Thoracic aorta (tissue), 2 donors: ENCODE results near the gene ACAA1. TPM values are rescaled to one million over a fixed set of nuclear protein-coding genes. Genes with fewer than 3 reads are reported as not detected.

Experiments used
- ATAC-seq: fragments of 150-250 bp; one replicate; pipeline ENCODE4 v1.8.0; 2017; ENCODE audit warnings: low read depth; ENCODE audit not compliant: insufficient number of reproducible peaks, low FRiP score
- DNase-seq: peaks from one replicate; pipeline ENCODE4 v3.0.0-alpha.2; 2020; ENCODE audit warnings: low spot score
- H3K27ac ChIP-seq, 2 donors: fragments of 200-600 bp; sonication (generic); 1 replicate in 1 of 2; 2 replicates in 1 of 2; pipeline ENCODE4 v1.5.1; 2016; ENCODE audit warnings: mild to moderate bottlenecking in 2 of 2, moderate library complexity in 2 of 2
- H3K27me3 ChIP-seq: fragments of 200-600 bp; sonication (generic); replicated peaks from 2 replicates; pipeline ENCODE4 v1.6.0; 2016; ENCODE audit warnings: mild to moderate bottlenecking; ENCODE audit not compliant: insufficient read depth
- H3K36me3 ChIP-seq: fragments of 200-600 bp; sonication (generic); one replicate; pipeline ENCODE4 v1.5.1; 2016
- H3K4me1 ChIP-seq, 2 donors: fragments of 200-600 bp; sonication (generic); 1 replicate in 1 of 2; 2 replicates in 1 of 2; pipeline versions ENCODE4 v1.5.1 to v1.6.0; 2016; ENCODE audit warnings: low read depth in 2 of 2, mild to moderate bottlenecking in 1 of 2; ENCODE audit not compliant: control insufficient read depth in 1 of 2
- H3K4me3 ChIP-seq: fragments of 200-600 bp; sonication (generic); 2 replicates; pipeline ENCODE4 v1.5.1; 2016; ENCODE audit warnings: mild to moderate bottlenecking
- H3K9me3 ChIP-seq: fragments of 200-600 bp; sonication (generic); 2 replicates; pipeline ENCODE4 v1.5.1; 2016
- CTCF ChIP-seq: fragments of 200-600 bp; sonication (generic); IDR thresholded peaks from one replicate; pipeline ENCODE4 v1.5.1; 2019; ENCODE audit warnings: antibody characterized with exemption
- total RNA-seq, 2 donors: library from RNA; depleted of rRNA; stranded (reverse); fragments of >200 nt; gene quantifications; one replicate each; pipeline versions ENCODE4 v1.1.0 to v1.2.3, GENCODE V29; 2016

ACAA1 gene
- total RNA-seq, 2 donors from 2014 or later: 34.8 to 37.6 TPM

- ATAC-seq: no peak
- no peak for TF ChIP-seq CTCF
- Histone ChIP-seq H3K4me1 (no peaks in the 10 kb centered on the region), H3K9me3 (peaks cover 6% of the 10 kb centered on the region), H3K27ac (no peak overlapping the region), H3K4me3 (no peak overlapping the region), H3K36me3 (no peaks in the 10 kb centered on the region), H3K27me3 (no peaks in the 10 kb centered on the region)
- DNase-seq: no peak
Observed at GRCh38 chr3:38109580-38110313, 27.2 kb downstream of the ACAA1 start.

DNA sequence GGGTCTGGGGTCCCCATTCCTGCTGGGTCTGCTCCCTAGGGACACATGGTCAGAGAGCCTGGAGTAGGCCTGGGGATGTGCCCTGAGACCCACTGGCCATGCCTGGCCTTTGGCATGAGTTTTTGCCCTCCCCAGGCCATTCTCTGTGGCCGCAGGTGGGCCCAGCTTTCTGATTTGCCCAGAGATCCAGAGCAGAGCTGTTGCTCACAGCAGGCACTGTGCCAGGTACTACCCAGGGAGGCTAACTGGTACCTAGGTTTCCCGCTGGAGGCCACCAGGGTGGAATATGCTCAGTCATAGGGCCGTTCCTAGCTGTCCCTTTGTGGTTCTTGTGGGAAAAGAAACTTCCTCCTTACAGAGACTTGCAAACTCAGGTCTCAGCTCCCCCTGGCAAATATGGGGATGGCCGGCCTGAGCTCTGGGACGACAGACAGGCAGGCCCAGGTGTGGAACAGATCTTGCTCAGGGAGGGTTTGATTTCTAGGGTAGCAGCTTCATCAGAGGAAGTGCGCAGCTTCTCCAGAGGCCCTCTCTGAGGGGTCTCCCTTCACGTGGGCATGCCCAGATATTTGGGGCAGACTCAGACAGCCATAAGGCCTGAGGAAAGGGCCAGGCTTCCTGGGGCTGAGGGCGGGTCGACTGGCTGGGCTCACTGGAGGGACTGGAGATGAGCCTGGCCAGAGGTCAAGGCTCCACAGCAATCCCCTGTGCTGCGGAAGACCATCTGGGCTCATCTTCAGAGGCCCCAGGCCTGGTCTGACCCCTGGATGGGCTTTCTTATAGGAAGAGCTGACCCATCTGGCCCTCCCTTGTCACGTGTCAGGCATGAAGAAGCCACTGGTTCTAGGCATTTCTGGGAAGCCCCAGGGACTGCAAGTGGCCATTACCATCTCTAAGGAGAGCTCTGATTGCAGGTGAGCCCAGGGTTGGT is 28.0 kb downstream of the ACAA1 start:
- DNase-seq: no peak
- Histone ChIP-seq H3K27me3 (no peaks in the 10 kb centered on the region), H3K4me1 (no peaks in the 10 kb centered on the region), H3K4me3 (no peak overlapping the region), H3K27ac (no peak overlapping the region), H3K36me3 (no peaks in the 10 kb centered on the region), H3K9me3 (peaks cover 6% of the 10 kb centered on the region)
- no peak for TF ChIP-seq CTCF
- no peak for ATAC-seq

DNA sequence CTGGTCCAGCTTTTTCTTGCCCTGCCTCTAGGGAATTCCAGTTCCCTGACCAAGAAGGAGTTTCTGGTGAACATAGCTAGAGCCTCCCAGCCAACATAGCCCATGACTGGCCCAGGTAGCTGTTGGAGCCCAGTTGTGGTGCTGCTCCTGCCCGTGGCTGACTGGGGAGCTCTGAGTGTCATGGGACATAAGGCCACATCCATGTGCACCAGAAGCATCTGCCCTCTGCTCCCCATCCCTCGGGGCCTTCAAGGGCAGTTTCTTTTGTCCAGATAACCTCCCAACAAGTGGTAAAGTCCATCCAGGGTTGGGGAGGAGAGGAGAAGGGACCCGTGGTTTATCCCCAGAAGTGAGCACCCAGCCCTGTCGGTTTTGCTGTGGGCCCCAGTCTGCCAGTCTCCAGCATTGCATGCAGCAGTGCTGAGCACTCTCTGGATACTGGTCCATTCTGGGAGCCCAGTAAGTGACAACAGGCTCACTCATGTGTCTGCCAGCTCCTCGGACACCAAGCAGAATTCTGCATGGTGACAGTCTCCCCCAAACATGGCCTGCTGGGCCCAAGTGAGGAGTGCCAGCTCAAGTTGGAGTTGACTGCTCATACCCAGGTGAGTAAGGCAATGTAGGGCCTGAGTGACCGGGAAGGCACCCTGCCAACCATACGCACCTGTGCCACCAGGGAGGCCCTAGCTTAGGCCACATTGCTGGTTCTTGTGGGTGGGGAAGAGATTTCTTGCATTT is 28.8 kb downstream of the ACAA1 start:
- H3K9me3 ChIP-seq: peaks cover 6% of the 10 kb centered on the region
- no peak overlapping the region for H3K4me3 ChIP-seq
- H3K4me1 ChIP-seq: no peaks in the 10 kb centered on the region
- H3K27ac ChIP-seq: no peak overlapping the region
- ATAC-seq: no peak
- DNase-seq: no peak
- no peak for TF ChIP-seq CTCF
- no peaks in the 10 kb centered on the region for H3K27me3 ChIP-seq
- H3K36me3 ChIP-seq: no peaks in the 10 kb centered on the region

- H3K27ac ChIP-seq: no peak overlapping the region
- H3K4me3 ChIP-seq: no peak overlapping the region
- no peaks in the 10 kb centered on the region for H3K27me3 ChIP-seq
- TF ChIP-seq CTCF: no peak
- ATAC-seq: no peak
- no peak for DNase-seq
- H3K36me3 ChIP-seq: no peaks in the 10 kb centered on the region
- no peaks in the 10 kb centered on the region for H3K4me1 ChIP-seq
- peaks cover 6% of the 10 kb centered on the region for H3K9me3 ChIP-seq
Observed at GRCh38 chr3:38105525-38105924, 31.4 kb downstream of the ACAA1 start.

DNA sequence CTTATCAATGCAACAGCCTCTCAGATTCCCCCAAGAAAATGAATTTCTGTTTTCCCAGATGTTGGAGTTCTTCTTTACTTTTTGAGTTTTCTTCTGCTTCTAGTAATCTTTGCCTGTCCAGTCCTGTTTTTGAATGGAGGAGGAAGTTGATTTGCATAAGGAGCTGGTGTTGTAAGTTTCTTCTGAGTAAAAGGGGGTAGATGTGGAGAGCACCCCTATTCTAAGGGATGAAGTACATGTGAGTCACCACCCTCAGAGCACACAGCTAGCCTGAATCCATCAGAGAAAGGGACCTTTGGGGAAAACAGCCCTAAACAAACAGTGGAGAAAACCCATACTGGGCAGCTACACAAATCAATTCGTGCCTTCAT is 34.5 kb downstream of the ACAA1 start:
- H3K27me3 ChIP-seq: no peaks in the 10 kb centered on the region
- TF ChIP-seq CTCF: no peak
- H3K27ac ChIP-seq: no peak overlapping the region
- DNase-seq (no peak), ATAC-seq (no peak)
- H3K36me3 ChIP-seq: no peaks in the 10 kb centered on the region
- H3K4me1 ChIP-seq: no peaks in the 10 kb centered on the region
- H3K9me3 ChIP-seq: peaks cover 6% of the 10 kb centered on the region
- H3K4me3 ChIP-seq: no peak overlapping the region
